ENCODE results near the gene KASH5. TPM values are rescaled to one million over a fixed set of nuclear protein-coding genes. Genes with fewer than 3 reads are reported as not detected.

KASH5 gene, protein sequence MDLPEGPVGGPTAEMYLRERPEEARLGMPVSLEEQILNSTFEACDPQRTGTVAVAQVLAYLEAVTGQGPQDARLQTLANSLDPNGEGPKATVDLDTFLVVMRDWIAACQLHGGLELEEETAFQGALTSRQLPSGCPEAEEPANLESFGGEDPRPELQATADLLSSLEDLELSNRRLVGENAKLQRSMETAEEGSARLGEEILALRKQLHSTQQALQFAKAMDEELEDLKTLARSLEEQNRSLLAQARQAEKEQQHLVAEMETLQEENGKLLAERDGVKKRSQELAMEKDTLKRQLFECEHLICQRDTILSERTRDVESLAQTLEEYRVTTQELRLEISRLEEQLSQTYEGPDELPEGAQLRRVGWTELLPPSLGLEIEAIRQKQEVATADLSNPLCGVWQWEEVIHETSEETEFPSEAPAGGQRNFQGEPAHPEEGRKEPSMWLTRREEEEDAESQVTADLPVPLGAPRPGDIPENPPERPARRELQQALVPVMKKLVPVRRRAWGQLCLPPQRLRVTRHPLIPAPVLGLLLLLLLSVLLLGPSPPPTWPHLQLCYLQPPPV
- 0.14 and 0.28 TPM in 2 replicates for total RNA-seq

DNA sequence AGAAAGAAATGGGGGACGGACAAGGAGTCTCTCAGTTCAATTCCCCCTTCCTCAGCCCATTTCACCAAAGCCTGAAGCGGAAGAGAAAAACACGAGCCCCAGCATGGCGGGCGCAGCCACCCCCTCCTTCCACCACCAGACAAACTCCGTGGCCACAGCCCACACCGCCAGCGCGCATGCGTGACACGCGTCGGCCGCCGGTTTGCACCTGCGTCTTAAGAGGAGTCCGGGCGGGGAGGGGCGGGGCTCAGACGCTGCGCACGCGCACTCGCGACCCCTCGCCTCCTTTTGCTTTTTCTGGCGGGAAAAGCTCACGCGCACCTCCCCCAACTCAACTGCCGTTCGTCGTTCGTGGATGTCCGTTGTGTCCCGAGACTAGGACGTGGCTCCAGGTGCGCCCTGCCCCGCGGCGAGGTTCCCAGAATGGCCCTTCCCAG is at the start of gene KASH5:
Gene KASH5, plus strand, starts transcription at position 314 of the 437 bp plus-strand sequence. CDS start 2,635 bp downstream, outside the sequence.
- H3K27me3 Mint-ChIP-seq (ENCODE audit: low read depth), result peaks cover 9% of the 10 kb centered on the region
- intact Hi-C loops (cut with micrococcal nuclease), result no loop called here
- no peaks in the 10 kb centered on the region for H3K36me3 Mint-ChIP-seq (ENCODE audit: low read depth)
- H3K4me1 Mint-ChIP-seq (ENCODE audit: low read depth), result peaks cover 7% of the 10 kb centered on the region
- peak; percentile 66 for DNase-seq (ENCODE audit: low spot score)
- H3K9me3 Mint-ChIP-seq, result peaks cover 3% of the 10 kb centered on the region
- H3K27ac Mint-ChIP-seq, result no peak within 1 kb of the TSS
- H3K4me3 Mint-ChIP-seq (ENCODE audit: low read depth), result no peak within 1 kb of the TSS

DNA sequence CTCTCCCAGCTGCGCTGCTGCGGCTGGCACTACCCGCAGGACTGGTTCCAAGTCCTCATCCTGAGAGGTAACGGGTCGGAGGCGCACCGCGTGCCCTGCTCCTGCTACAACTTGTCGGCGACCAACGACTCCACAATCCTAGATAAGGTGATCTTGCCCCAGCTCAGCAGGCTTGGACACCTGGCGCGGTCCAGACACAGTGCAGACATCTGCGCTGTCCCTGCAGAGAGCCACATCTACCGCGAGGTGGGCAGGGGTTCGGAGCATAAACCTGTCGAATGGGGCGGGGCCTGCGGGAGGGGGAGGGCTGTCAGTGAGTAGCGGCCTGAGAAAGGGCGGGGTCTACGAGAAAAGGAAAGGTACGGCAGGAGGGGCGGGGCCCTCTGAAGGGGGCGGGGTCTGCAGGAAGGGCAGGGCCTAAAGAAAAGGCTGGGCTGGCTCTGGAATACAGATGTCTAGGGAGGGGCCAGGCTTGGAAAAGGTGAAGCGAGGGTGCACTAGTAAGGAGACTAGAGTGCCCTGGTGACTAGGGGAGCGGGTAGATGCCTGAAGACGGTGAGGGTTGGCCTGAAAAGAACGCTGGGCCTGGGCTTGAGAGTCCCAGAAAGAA is 49.3 kb upstream of the KASH5 start:
- peaks cover 35% of the 10 kb centered on the region for H3K4me1 Mint-ChIP-seq (ENCODE audit: low read depth)
- peaks cover 37% of the 10 kb centered on the region for H3K36me3 Mint-ChIP-seq (ENCODE audit: low read depth)
- no peak overlapping the region for H3K4me3 Mint-ChIP-seq (ENCODE audit: low read depth)
- no peaks in the 10 kb centered on the region for H3K9me3 Mint-ChIP-seq
- intact Hi-C loops (cut with micrococcal nuclease), result no loop called here
- H3K27me3 Mint-ChIP-seq (ENCODE audit: low read depth), result no peaks in the 10 kb centered on the region
- no peak overlapping the region for H3K27ac Mint-ChIP-seq
- DNase-seq (ENCODE audit: low spot score), result no peak

DNA sequence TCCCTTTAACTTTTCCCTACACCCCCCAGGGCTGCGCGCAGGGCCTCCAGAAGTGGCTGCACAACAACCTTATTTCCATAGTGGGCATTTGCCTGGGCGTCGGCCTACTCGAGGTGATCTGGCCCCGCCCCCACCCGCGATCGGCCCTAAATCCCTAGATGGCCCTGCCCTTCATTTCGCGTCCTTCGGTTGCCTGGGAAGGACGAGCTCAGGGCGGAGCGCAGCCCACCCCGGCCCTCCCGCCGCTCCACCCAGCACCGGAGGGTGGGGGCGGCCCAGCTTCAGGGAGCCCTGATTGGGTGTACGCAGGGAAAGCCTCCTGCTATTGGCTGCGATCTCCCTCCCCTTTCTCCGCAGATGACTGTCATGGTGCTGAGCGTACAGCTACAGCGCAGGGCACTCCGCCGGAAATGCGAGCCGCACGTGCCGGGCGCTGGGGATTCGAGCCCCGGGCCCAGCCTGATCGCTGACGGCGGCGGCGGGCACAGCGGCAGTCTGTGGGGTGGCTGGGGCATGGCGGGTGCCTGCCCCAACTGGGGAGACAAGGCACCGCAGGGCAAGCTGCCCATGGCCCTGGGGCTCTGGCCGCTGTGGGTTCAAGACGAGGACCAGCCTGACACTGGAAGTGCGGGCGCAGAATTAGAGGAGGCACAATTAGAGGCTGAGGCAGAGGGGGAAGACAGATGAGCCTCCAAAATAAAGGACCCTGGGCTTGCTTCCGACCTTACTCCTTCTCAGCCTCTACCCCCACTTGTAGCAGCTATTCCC is 48.6 kb upstream of the KASH5 start:
- intact Hi-C loops (cut with micrococcal nuclease), result no loop called here
- Mint-ChIP-seq H3K27me3 (ENCODE audit: low read depth) (no peaks in the 10 kb centered on the region), H3K27ac (no peak overlapping the region)

DNA sequence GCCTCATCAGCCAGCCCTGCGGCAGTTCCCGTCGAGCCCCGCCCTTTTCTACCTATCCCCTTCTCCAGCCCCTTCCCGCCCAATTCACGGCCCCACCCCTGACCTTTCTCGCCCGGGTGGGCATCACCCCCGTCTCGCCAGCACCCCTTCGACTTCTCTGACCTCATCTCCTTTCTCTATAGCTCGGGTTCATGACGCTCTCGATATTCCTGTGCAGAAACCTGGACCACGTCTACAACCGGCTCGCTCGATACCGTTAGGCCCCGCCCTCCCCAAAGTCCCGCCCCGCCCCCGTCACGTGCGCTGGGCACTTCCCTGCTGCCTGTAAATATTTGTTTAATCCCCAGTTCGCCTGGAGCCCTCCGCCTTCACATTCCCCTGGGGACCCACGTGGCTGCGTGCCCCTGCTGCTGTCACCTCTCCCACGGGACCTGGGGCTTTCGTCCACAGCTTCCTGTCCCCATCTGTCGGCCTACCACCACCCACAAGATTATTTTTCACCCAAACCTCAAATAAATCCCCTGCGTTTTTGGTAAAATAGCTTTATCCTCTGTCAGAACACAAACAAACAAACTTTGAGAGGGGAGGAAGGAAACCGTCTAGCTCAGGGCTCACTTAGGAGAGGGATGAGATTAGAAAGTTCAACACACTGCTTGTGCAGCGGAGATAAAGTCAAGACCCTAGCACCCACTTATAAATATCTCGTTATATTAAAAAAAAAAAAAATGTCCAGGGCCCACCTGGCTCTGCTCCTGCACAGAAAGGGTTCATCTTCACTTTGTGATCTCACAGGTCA is 47.8 kb upstream of the KASH5 start:
- no peaks in the 10 kb centered on the region for H3K27me3 Mint-ChIP-seq (ENCODE audit: low read depth)
- DNase-seq (ENCODE audit: low spot score), result no peak
- peaks cover 27% of the 10 kb centered on the region for H3K4me1 Mint-ChIP-seq (ENCODE audit: low read depth)
- peak overlapping the region; percentile 48 for H3K27ac Mint-ChIP-seq
- H3K9me3 Mint-ChIP-seq, result no peaks in the 10 kb centered on the region
- H3K36me3 Mint-ChIP-seq (ENCODE audit: low read depth), result peaks cover 37% of the 10 kb centered on the region
- intact Hi-C loops (cut with micrococcal nuclease), result no loop called here
- H3K4me3 Mint-ChIP-seq (ENCODE audit: low read depth), result no peak overlapping the region

More for the DNA sequence above, 48.6 kb upstream of the KASH5 start:
- H3K9me3 Mint-ChIP-seq, result no peaks in the 10 kb centered on the region
- no peak overlapping the region for H3K4me3 Mint-ChIP-seq (ENCODE audit: low read depth)
- peaks cover 30% of the 10 kb centered on the region for H3K4me1 Mint-ChIP-seq (ENCODE audit: low read depth)
- no peak for DNase-seq (ENCODE audit: low spot score)
- H3K36me3 Mint-ChIP-seq (ENCODE audit: low read depth), result peaks cover 37% of the 10 kb centered on the region

DNA sequence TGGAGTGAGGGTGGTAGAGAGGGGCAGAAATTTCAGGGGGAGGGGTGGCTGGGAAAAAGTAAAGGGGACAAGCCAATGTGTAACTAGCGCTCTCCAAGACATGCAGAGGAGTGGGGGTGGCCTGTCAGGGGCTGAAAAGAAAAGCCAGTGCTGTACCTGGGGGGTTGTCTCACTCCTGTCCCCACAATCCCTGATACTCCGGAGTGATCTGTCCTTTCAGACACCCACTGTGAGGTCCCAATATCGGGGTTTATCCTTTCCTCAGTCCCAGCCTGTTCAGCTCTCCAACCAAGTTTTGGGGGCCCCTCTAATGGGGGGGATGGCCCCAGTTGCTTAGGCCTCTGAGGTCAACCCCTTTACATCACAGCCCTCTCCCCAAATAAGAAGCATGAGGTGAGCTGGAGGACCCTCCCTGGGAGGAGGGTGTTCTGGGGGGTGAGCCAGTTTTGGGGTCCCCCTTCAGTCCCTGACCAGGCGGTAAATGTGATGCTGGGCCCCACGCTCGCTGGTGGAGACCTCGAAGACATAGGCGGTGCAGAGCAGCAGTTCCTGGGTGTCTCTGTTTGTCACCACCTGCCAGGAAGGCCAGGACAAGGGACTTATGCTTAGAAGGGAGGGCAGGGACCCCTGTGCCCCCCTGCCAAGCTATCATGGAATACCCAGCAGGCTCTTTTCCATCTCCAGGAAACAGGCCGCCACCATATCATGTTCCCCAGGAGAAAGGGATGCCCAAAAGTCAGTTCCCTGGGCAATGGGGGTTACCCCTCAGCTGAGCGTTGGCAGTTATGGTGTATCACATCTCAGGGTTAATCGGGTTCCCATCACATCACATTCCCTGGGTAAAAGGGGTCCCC is 47.0 kb upstream of the KASH5 start:
- Mint-ChIP-seq H3K4me3 (ENCODE audit: low read depth) (no peak overlapping the region), H3K27ac (no peak overlapping the region), H3K4me1 (ENCODE audit: low read depth) (peaks cover 22% of the 10 kb centered on the region), H3K27me3 (ENCODE audit: low read depth) (no peaks in the 10 kb centered on the region), H3K36me3 (ENCODE audit: low read depth) (peaks cover 37% of the 10 kb centered on the region), H3K9me3 (no peaks in the 10 kb centered on the region)
- no peak for DNase-seq (ENCODE audit: low spot score)
- intact Hi-C loops (cut with micrococcal nuclease), result no loop called here

DNA sequence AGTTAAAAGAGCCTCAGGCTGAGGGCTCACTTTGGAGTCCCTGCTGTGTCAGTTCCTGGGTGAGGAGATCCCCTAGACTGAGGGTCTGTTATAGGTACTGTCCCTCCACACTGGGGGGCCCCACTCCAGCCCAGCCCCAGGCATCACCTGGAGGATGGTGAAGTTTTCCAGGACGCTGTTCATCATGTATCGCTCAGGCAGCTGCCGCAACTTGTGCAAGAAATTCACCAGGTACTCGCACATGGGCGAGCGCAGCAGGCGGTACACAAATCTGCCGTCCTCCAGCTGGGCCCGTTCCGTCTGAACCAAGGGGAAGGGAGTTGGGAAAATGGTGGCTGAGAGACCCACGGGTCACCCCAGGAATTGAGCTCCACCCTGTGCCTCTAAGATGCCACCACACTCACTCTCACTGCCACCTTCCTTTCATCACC is 45.7 kb upstream of the KASH5 start:
- H3K4me3 Mint-ChIP-seq (ENCODE audit: low read depth), result no peak overlapping the region

DNA sequence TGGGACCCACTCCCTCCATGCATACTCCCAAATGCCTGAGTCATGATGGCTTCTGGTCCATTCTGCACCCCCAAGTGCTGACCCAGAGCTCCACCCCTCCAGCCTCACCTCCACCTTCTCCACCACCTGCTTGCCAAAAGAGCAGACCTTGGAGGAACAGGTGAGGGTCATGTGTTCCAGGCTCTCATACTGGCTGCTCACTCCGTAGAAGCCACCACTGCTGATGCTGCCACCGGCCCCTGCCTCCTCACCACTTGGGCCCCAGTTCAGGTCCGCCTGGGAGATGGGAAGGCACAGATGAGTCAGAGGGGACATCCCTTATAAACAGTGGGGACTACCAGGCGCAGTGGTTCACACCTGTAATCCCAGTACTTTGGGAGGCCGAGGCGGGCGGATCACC is 44.9 kb upstream of the KASH5 start:
- no peaks in the 10 kb centered on the region for H3K9me3 Mint-ChIP-seq
- H3K27me3 Mint-ChIP-seq (ENCODE audit: low read depth), result no peaks in the 10 kb centered on the region
- H3K36me3 Mint-ChIP-seq (ENCODE audit: low read depth), result peaks cover 22% of the 10 kb centered on the region
- H3K4me1 Mint-ChIP-seq (ENCODE audit: low read depth), result peaks cover 8% of the 10 kb centered on the region
- DNase-seq (ENCODE audit: low spot score), result no peak
- no peak overlapping the region for H3K4me3 Mint-ChIP-seq (ENCODE audit: low read depth)
- intact Hi-C loops (cut with micrococcal nuclease), result no loop called here
- H3K27ac Mint-ChIP-seq, result no peak overlapping the region

More for the DNA sequence above, 45.7 kb upstream of the KASH5 start:
- intact Hi-C loops (cut with micrococcal nuclease), result no loop called here
- DNase-seq (ENCODE audit: low spot score), result no peak
- peaks cover 30% of the 10 kb centered on the region for H3K36me3 Mint-ChIP-seq (ENCODE audit: low read depth)
- H3K27me3 Mint-ChIP-seq (ENCODE audit: low read depth), result no peaks in the 10 kb centered on the region
- H3K9me3 Mint-ChIP-seq, result no peaks in the 10 kb centered on the region
- peaks cover 13% of the 10 kb centered on the region for H3K4me1 Mint-ChIP-seq (ENCODE audit: low read depth)
- no peak overlapping the region for H3K27ac Mint-ChIP-seq

DNA sequence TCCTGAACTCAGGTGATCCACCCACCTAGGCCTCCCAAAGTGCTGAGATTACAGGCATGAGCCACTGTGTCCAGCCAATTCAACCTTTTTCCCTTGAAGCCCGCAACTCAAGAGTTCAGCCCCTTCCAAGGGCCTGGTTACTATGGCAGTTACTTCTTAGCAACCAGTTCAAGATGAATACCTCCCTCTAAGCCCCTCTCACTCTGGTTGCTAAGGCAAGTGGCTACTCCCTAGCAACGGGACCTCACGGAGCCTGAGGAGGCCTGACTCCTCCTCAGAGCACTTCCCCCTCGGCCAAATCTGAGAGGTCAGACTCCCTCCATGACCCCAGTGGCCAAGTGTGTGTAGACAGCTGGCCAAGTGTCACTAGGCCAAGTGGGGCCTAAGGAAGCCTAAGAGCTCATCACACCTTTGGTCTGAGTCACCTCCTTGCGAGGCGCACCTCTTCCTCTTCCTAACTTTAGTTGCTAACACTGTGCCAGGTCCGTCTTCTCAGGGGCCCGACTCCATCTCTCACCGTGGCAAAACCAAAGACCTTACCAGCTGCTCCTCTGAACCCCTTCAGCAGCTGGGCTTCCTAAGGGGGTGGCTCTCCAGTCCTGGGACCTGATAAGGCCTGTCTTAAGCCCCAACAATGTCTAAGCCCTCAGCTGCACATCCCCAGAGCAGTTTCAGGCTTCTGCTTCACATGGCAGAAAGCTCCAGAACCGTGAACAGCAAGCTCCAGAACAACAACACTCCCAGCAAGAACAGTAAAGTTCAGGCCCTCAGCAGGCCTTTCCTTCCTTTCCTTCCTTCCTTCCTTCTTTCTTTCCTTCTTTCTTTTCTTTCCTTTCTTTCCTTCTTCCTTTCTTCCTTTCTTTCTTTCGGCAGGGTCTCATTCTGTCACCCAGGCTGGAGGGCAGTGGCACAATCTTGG is 43.3 kb upstream of the KASH5 start:
- Mint-ChIP-seq H3K36me3 (ENCODE audit: low read depth) (peaks cover 9% of the 10 kb centered on the region), H3K27ac (no peak overlapping the region), H3K9me3 (no peaks in the 10 kb centered on the region), H3K27me3 (ENCODE audit: low read depth) (no peaks in the 10 kb centered on the region), H3K4me1 (ENCODE audit: low read depth) (peaks cover 3% of the 10 kb centered on the region), H3K4me3 (ENCODE audit: low read depth) (no peak overlapping the region)
- DNase-seq (ENCODE audit: low spot score), result no peak
- intact Hi-C loops (cut with micrococcal nuclease), result no loop called here

DNA sequence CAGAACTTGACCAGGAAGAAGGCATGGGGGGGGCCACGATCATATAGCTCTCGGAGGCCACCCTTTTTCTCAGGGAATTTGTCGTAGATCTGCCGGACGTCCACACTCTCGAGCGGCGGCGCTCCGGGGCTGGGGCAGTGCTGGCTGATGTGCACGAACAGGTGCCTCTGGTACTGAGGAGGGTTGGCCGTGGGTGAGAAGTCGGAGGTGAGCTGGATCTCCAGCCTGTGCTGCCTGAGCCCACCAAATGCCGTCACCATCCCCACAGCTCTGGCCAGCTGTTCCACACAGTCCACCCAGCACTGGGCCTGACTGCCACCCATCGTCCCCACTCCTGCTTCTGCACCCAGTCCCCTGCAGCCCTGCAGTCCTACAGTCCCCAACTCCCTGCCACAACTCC is 40.9 kb upstream of the KASH5 start:
- intact Hi-C loops (cut with micrococcal nuclease), result no loop called here
- no peak overlapping the region for H3K27ac Mint-ChIP-seq
- H3K36me3 Mint-ChIP-seq (ENCODE audit: low read depth), result no peaks in the 10 kb centered on the region
- peaks cover 2% of the 10 kb centered on the region for H3K27me3 Mint-ChIP-seq (ENCODE audit: low read depth)
- H3K9me3 Mint-ChIP-seq, result no peaks in the 10 kb centered on the region
- H3K4me1 Mint-ChIP-seq (ENCODE audit: low read depth), result no peaks in the 10 kb centered on the region
- no peak overlapping the region for H3K4me3 Mint-ChIP-seq (ENCODE audit: low read depth)
- no peak for DNase-seq (ENCODE audit: low spot score)

DNA sequence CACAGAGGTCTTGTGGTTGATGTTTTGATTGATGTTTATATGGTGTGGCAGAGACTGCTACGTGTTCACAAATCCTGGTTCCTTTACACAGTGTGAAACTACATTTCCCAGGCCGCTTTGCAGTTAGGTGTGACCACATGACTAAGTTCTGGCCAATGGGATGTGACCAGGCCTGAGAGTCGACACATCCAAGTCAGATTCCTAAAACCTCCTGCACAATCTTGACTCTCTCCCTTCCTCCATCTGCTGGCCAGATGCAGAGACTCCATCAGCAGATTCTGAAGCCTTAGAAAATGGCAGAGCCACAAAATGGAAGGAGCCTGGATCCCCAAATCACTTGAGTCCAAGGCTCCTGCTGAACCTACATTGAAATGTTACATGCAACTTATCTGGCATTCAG is 40.2 kb upstream of the KASH5 start:
- DNase-seq (ENCODE audit: low spot score), result no peak
- Mint-ChIP-seq H3K9me3 (no peaks in the 10 kb centered on the region), H3K4me1 (ENCODE audit: low read depth) (no peaks in the 10 kb centered on the region), H3K4me3 (ENCODE audit: low read depth) (no peak overlapping the region), H3K27ac (no peak overlapping the region), H3K27me3 (ENCODE audit: low read depth) (peaks cover 2% of the 10 kb centered on the region), H3K36me3 (ENCODE audit: low read depth) (no peaks in the 10 kb centered on the region)
- intact Hi-C loops (cut with micrococcal nuclease), result no loop called here

All from activated T-helper 2 cell treated with anti-CD3 and anti-CD28 coated beads, Interferon-gamma antibody, Interleukin-2, Interleukin-4, amounts not matched to agents 10 μg/mL and 5 μg/mL and 100 μg/mL, durations not matched to agents 14 hours and 24 hours and 36 hours (primary cell).